Lung microvascular endothelial cell (primary cell): ENCODE data around the gene EPN2. TPM values are rescaled to one million over a fixed set of nuclear protein-coding genes. Genes with fewer than 3 reads are reported as not detected.

Experiments
- DNase-seq, 2 donors: peaks; one replicate each; pipeline versions ENCODE4 v3.0.0 to v3.0.0-alpha.2; 2010; ENCODE audit warnings: low read depth in 2 of 2
- total RNA-seq: library from RNA; depleted of rRNA; stranded (reverse); fragments of >200 nt; gene quantifications from 2 replicates; pipeline ENCODE4 v1.2.1, GENCODE V29; 2014

Gene EPN2
- total RNA-seq, 1 donor from 2014 or later = 20.6 TPM

GRCh38 chr17:19291646-19292376, 54.6 kb downstream of the EPN2 start:
- no peak for DNase-seq

GRCh38 chr17:19292377-19292711, 55.2 kb downstream of the EPN2 start:
- DNase-seq = no peak

GRCh38 chr17:19294443-19294842, 57.3 kb downstream of the EPN2 start:
- DNase-seq = no peak

GRCh38 chr17:19295473-19296135, 58.4 kb downstream of the EPN2 start:
- DNase-seq = no peak

- DNase-seq = no peak
These were observed 59.9 kb downstream of the EPN2 start for GRCh38 chr17:19296786-19297778.

- DNase-seq = no peak
These were observed 61.5 kb downstream of the EPN2 start for GRCh38 chr17:19298569-19299213.

GRCh38 chr17:19299214-19299747, 62.1 kb downstream of the EPN2 start:
- DNase-seq = no peak

- no peak for DNase-seq
These were observed 62.7 kb downstream of the EPN2 start for GRCh38 chr17:19299866-19300265.

GRCh38 chr17:19301274-19301951, 64.2 kb downstream of the EPN2 start:
- DNase-seq = no peak

- no peak for DNase-seq
These were observed 64.8 kb downstream of the EPN2 start for GRCh38 chr17:19301973-19302372.

- DNase-seq = peak in 1 of 2 donors; percentile 22
These were observed 65.7 kb downstream of the EPN2 start for GRCh38 chr17:19302791-19303331.

- peak; percentile 29 to 84 for DNase-seq
These were observed 66.2 kb downstream of the EPN2 start for GRCh38 chr17:19303367-19303776.

- DNase-seq = peak; percentile 73 to 87
These were observed 67.0 kb downstream of the EPN2 start for GRCh38 chr17:19304209-19304608.

GRCh38 chr17:19304751-19305150, 67.6 kb downstream of the EPN2 start:
- no peak for DNase-seq

GRCh38 chr17:19305256-19305655, 68.1 kb downstream of the EPN2 start:
- no peak for DNase-seq

- DNase-seq = no peak
These were observed 68.6 kb downstream of the EPN2 start for GRCh38 chr17:19305761-19306159.

- peak in 1 of 2 donors; percentile 41 for DNase-seq
These were observed 69.3 kb downstream of the EPN2 start for GRCh38 chr17:19306160-19307111.

- DNase-seq = no peak
These were observed 70.4 kb downstream of the EPN2 start for GRCh38 chr17:19307521-19307920.

GRCh38 chr17:19308398-19308797, 71.2 kb downstream of the EPN2 start:
- DNase-seq = no peak
